HepG2 (cell line): ENCODE results near the gene WIZ. TPM values are rescaled to one million over a fixed set of nuclear protein-coding genes. Genes with fewer than 3 reads are reported as not detected.

ENCODE experiments used
- ATRX ChIP-seq: sonication (generic); formaldehyde crosslinking; IDR thresholded peaks from 2 replicates; pipeline ENCODE4 v1.4.0; 2020; ENCODE audit warnings: missing genetic modification reagents, borderline replicate concordance
- EHMT2 ChIP-seq: fragments of 200-600 bp; sonication (generic); IDR thresholded peaks from 2 replicates; pipeline ENCODE4 v1.7.0; 2017; ENCODE audit warnings: antibody characterized with exemption, low read depth, low read length, borderline replicate concordance
- EP300 ChIP-seq, 3 experiments: sonication (generic) in 1 of 3; formaldehyde crosslinking in 1 of 3; IDR thresholded peaks; 2 replicates each; pipeline versions ENCODE4 v1.5.1 to v1.6.1; 2011 to 2020; ENCODE audit warnings: low read depth in 2 of 3, low read length in 2 of 3, borderline replicate concordance in 1 of 3, improper control_type of control experiment in 1 of 3, mild to moderate bottlenecking in 1 of 3, missing genetic modification reagents in 1 of 3, moderate library complexity in 1 of 3
- ERF ChIP-seq: IDR thresholded peaks from 2 replicates; pipeline ENCODE4 v1.6.1; 2018; ENCODE audit warnings: missing biosample characterization, missing genetic modification reagents
- ETS1 ChIP-seq: sonication (generic); formaldehyde crosslinking; IDR thresholded peaks from 2 replicates; pipeline ENCODE4 v1.4.0; 2020; ENCODE audit warnings: missing genetic modification reagents
- FOXM1 ChIP-seq: sonication (generic); formaldehyde crosslinking; IDR thresholded peaks from 2 replicates; pipeline ENCODE4 v1.5.0; 2020; ENCODE audit warnings: missing genetic modification reagents
- HHEX ChIP-seq: IDR thresholded peaks from 2 replicates; pipeline ENCODE4 v1.6.1; 2016; ENCODE audit warnings: control low read depth
- HNRNPK ChIP-seq: fragments of 200-400 bp; formaldehyde crosslinking; IDR thresholded peaks from 2 replicates; pipeline ENCODE4 v1.6.1; 2018; ENCODE audit warnings: low read length, low read depth, moderate library complexity, mild to moderate bottlenecking; ENCODE audit not compliant: poor library complexity, severe bottlenecking
- NFE2L1 ChIP-seq: sonication (generic); formaldehyde crosslinking; IDR thresholded peaks from 2 replicates; pipeline ENCODE4 v1.4.0; 2020; ENCODE audit warnings: missing genetic modification reagents, mild to moderate bottlenecking, borderline replicate concordance
- PAWR ChIP-seq: sonication (generic); formaldehyde crosslinking; IDR thresholded peaks from 2 replicates; pipeline ENCODE4 v1.4.0; 2020; ENCODE audit warnings: missing genetic modification reagents, mild to moderate bottlenecking, borderline replicate concordance
- RBAK ChIP-seq: sonication (generic); formaldehyde crosslinking; IDR thresholded peaks from 2 replicates; pipeline ENCODE4 v1.5.1; 2020; ENCODE audit warnings: mild to moderate bottlenecking, missing genetic modification reagents
- REXO4 ChIP-seq: sonication (generic); formaldehyde crosslinking; IDR thresholded peaks from 2 replicates; pipeline ENCODE4 v1.8.0; 2022; ENCODE audit warnings: missing genetic modification reagents, mild to moderate bottlenecking, borderline replicate concordance
- RFX3 ChIP-seq: IDR thresholded peaks from 2 replicates; pipeline ENCODE4 v1.6.1; 2016; ENCODE audit warnings: missing biosample characterization, missing genetic modification reagents
- SAP130 ChIP-seq: IDR thresholded peaks from 2 replicates; pipeline ENCODE4 v1.6.1; 2016; ENCODE audit warnings: low read depth
- SP2 ChIP-seq: sonication (generic); formaldehyde crosslinking; IDR thresholded peaks from 2 replicates; pipeline ENCODE4 v1.5.1; 2020; ENCODE audit warnings: mild to moderate bottlenecking, missing genetic modification reagents
- TOPORS ChIP-seq: sonication (generic); formaldehyde crosslinking; IDR thresholded peaks from 2 replicates; pipeline ENCODE4 v1.8.0; 2023; ENCODE audit warnings: mild to moderate bottlenecking, missing genetic modification reagents
- TSC22D2 ChIP-seq: sonication (generic); formaldehyde crosslinking; IDR thresholded peaks from 2 replicates; pipeline ENCODE4 v1.5.1; 2020; ENCODE audit warnings: missing genetic modification reagents, mild to moderate bottlenecking, borderline replicate concordance
- ZBTB44 ChIP-seq: sonication (generic); formaldehyde crosslinking; IDR thresholded peaks from 2 replicates; pipeline ENCODE4 v1.4.0; 2020; ENCODE audit warnings: missing genetic modification reagents
- ZNF296 ChIP-seq: sonication (generic); formaldehyde crosslinking; conservative IDR thresholded peaks from 2 replicates; pipeline ENCODE4 v1.5.0; 2020; ENCODE audit warnings: mild to moderate bottlenecking, missing genetic modification reagents
- ZNF382 ChIP-seq: sonication (generic); formaldehyde crosslinking; IDR thresholded peaks from 2 replicates; pipeline ENCODE4 v1.5.0; 2020; ENCODE audit warnings: missing genetic modification reagents, mild to moderate bottlenecking, borderline replicate concordance
- ZNF484 ChIP-seq: sonication (generic); formaldehyde crosslinking; IDR thresholded peaks from 2 replicates; pipeline ENCODE4 v1.5.1; 2020; ENCODE audit warnings: mild to moderate bottlenecking, low read depth, missing genetic modification reagents, borderline replicate concordance
- ZNF660 ChIP-seq: sonication (generic); formaldehyde crosslinking; IDR thresholded peaks from 2 replicates; pipeline ENCODE4 v1.5.1; 2020; ENCODE audit warnings: mild to moderate bottlenecking, low read depth, missing genetic modification reagents, borderline replicate concordance
- ZNF713 ChIP-seq: sonication (generic); formaldehyde crosslinking; IDR thresholded peaks from 2 replicates; pipeline ENCODE4 v1.4.0; 2020; ENCODE audit warnings: mild to moderate bottlenecking, missing genetic modification reagents
- ZNF749 ChIP-seq: sonication (generic); formaldehyde crosslinking; IDR thresholded peaks from 2 replicates; pipeline ENCODE4 v1.8.0; 2022; ENCODE audit warnings: mild to moderate bottlenecking, missing genetic modification reagents, moderate library complexity, borderline replicate concordance
- ZNF790 ChIP-seq: sonication (generic); formaldehyde crosslinking; IDR thresholded peaks from 2 replicates; pipeline ENCODE4 v1.8.0; 2022; ENCODE audit warnings: missing genetic modification reagents, mild to moderate bottlenecking, borderline replicate concordance
- polyA plus RNA-seq, 8 experiments: library from polyadenylated mRNA; depleted of rRNA in 3 of 8; stranded (reverse) in 7 of 8; unstranded in 1 of 8; fragments of >200 nt; fragmentation: Illumina TruSeq in 4 of 8; extraction: Trizol in 4 of 8; gene quantifications; 2 replicates each; pipeline versions ENCODE4 v1.2.1 to v1.2.3, GENCODE V29; 2011 to 2016; ENCODE audit warnings: low read depth in 4 of 8, missing spikeins in 1 of 8, mixed read lengths in 1 of 8; ENCODE audit not compliant: insufficient read depth in 1 of 8
- total RNA-seq, 5 experiments: library from RNA; depleted of rRNA; stranded (reverse); fragments of >200 nt; fragmentation: Illumina TruSeq; extraction: Trizol; gene quantifications; 2 replicates each; pipeline ENCODE4 v1.2.3, GENCODE V29; 2016; ENCODE audit warnings: low read depth in 1 of 5
- TF ChIP-seq, protein P1 (sequence below): sonication (generic); formaldehyde crosslinking; IDR thresholded peaks from 2 replicates; pipeline ENCODE4 v1.4.0; 2020; ENCODE audit warnings: mild to moderate bottlenecking, missing genetic modification reagents
- TF ChIP-seq, protein P2 (sequence below): sonication (generic); formaldehyde crosslinking; IDR thresholded peaks from 2 replicates; pipeline ENCODE4 v1.8.1; 2023; ENCODE audit warnings: mild to moderate bottlenecking, missing genetic modification reagents, borderline replicate concordance

WIZ gene
- total and polyA plus RNA-seq, 2 of the 13 experiments (the other 11 are each of a cell fraction or from before 2014, with no cell fraction given) = 4.7 to 4.8 TPM

- TF ChIP-seq ZNF296 (peak; percentile 85), ZNF790 (CRISPR knock-in tag) (no peak), ZNF382 (CRISPR knock-in tag) (no peak), FOXM1 (no peak), TOPORS (no peak), ZNF660 (CRISPR knock-in tag) (0 out of 2 replicates have a peak, but pooled peaks have one; percentile 33), ATRX (CRISPR knock-in tag) (no peak), ZNF484 (CRISPR knock-in tag) (no peak), RFX3 (no peak), ZBTB44 (CRISPR knock-in tag) (no peak), REXO4 (no peak), NFE2L1 (CRISPR knock-in tag) (no peak), RBAK (no peak), HHEX (CRISPR knock-in tag) (no peak), EP300 (IDR thresholded peaks at IDR 0.05; ENCODE audit: low read depth in 2 of 2, low read length in 2 of 2) (peak in 1 of 2 experiments; percentile 34; a peak in 1 of 4 replicates), EP300 (CRISPR knock-in tag; IDR thresholded peaks at IDR 0.05; ENCODE audit: borderline replicate concordance) (no peak), EHMT2 (no peak), SP2 (CRISPR knock-in tag) (no peak), ZNF713 (CRISPR knock-in tag) (no peak), HNRNPK (no peak), ZNF749 (CRISPR knock-in tag) (no peak), SAP130 (0 out of 2 replicates have a peak, but pooled peaks have one; percentile 28), TSC22D2 (CRISPR knock-in tag) (no peak), ERF (no peak), PAWR (CRISPR knock-in tag) (no peak), ETS1 (CRISPR knock-in tag) (no peak)
- TF ChIP-seq, protein P1, sequence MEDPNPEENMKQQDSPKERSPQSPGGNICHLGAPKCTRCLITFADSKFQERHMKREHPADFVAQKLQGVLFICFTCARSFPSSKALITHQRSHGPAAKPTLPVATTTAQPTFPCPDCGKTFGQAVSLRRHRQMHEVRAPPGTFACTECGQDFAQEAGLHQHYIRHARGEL (CRISPR knock-in tag) = no peak
- TF ChIP-seq, protein P2, sequence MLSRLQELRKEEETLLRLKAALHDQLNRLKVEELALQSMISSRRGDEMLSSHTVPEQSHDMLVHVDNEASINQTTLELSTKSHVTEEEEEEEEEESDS (CRISPR knock-in tag) = no peak
Measured at GRCh38 chr19:15479391-15480345, 29.9 kb upstream of the WIZ start, which contains the start of gene PGLYRP2 (continued).
